HG02588 (cell line): ENCODE results near the gene RAB7B.

Experiments used
- ATAC-seq: cut with Tn5 transposase; IDR thresholded peaks from one replicate; pipeline ENCODE4 v1.9.1; 2021; ENCODE audit warnings: mild to moderate bottlenecking, moderate library complexity; ENCODE audit not compliant: unreplicated experiment

The RAB7B gene

GRCh38 chr1:205930195-205930577, 73.0 kb downstream of the RAB7B start:
- no peak for ATAC-seq

- ATAC-seq, result no peak
These were observed 73.5 kb downstream of the RAB7B start for GRCh38 chr1:205929496-205930194.

GRCh38 chr1:205928317-205928716, 74.9 kb downstream of the RAB7B start:
- no peak for ATAC-seq

GRCh38 chr1:205927676-205928075, 75.5 kb downstream of the RAB7B start:
- no peak for ATAC-seq

- ATAC-seq, result no peak
These were observed 75.9 kb downstream of the RAB7B start for GRCh38 chr1:205927247-205927646.
